IMR-90 (cell line): ENCODE measurements around the gene DEPDC5. TPM values are rescaled to one million over a fixed set of nuclear protein-coding genes. Genes with fewer than 3 reads are reported as not detected.
A peak's percentile ranks its signal among the peaks of the same experiment; 100 is the strongest.

Experiments used
- ATAC-seq: fragments of 200-7000 bp; cut with Tn5 transposase; 2 replicates; pipeline ENCODE4 v1.9.1; 2020; ENCODE audit warnings: low read depth, mild to moderate bottlenecking, moderate library complexity
- BruUV-seq: library from RNA; stranded (reverse); fragments of 400-500 nt; replicated peaks from 2 replicates; lab custom pipeline; 2021; lab: Mats Ljungman, UMichigan
- CTCF ChIA-PET: fragments of 300-600 bp; formaldehyde crosslinking; extraction: SDS; loops from one replicate; lab custom pipeline; 2021; ENCODE audit warnings: antibody characterized with exemption; lab: Yijun Ruan, JAX
- POLR2A ChIA-PET: fragments of 300-600 bp; sonication (Branson Sonifier 250); formaldehyde crosslinking; loops from one replicate; lab custom pipeline; 2022; ENCODE audit warnings: antibody characterized with exemption; ENCODE audit not compliant: unreplicated experiment; lab: Charles Lee
- DNase-seq: peaks from one replicate; pipeline ENCODE4 v3.0.0; 2013
- H2AFZ ChIP-seq: replicated peaks from 2 replicates; pipeline ENCODE3; 2013; ENCODE audit warnings: low read length, mild to moderate bottlenecking; ENCODE audit not compliant: poor library complexity
- H2AK5ac ChIP-seq: 2 replicates; pipeline ENCODE4 v1.6.1; 2013; ENCODE audit warnings: low read depth, low read length, inconsistent platforms
- H2AK9ac ChIP-seq: replicated peaks from 2 replicates; pipeline ENCODE3; 2013; ENCODE audit warnings: mild to moderate bottlenecking, low read depth, low read length, moderate library complexity; ENCODE audit not compliant: poor library complexity
- H2BK120ac ChIP-seq: 2 replicates; pipeline ENCODE4 v1.6.1; 2013; ENCODE audit warnings: low read depth, low read length, inconsistent platforms
- H2BK15ac ChIP-seq: 3 replicates; pipeline ENCODE4 v1.6.1; 2013; ENCODE audit warnings: low read depth, low read length, inconsistent platforms
- H2BK20ac ChIP-seq: 2 replicates; pipeline ENCODE4 v1.6.1; 2013; ENCODE audit warnings: low read depth, mild to moderate bottlenecking, inconsistent platforms, low read length, moderate library complexity
- H2BK5ac ChIP-seq: 2 replicates; pipeline ENCODE4 v1.6.1; 2013; ENCODE audit warnings: mild to moderate bottlenecking, low read depth, low read length, inconsistent platforms; ENCODE audit not compliant: poor library complexity, severe bottlenecking
- H3K14ac ChIP-seq: replicated peaks from 2 replicates; pipeline ENCODE4 v1.6.1; 2013; ENCODE audit warnings: low read depth, low read length, inconsistent platforms
- H3K18ac ChIP-seq: 2 replicates; pipeline ENCODE4 v1.6.1; 2013; ENCODE audit warnings: low read depth, low read length, control low read depth
- H3K23ac ChIP-seq: 2 replicates; pipeline ENCODE4 v1.6.1; 2013; ENCODE audit warnings: low read depth, low read length, inconsistent platforms
- H3K27ac ChIP-seq: 2 replicates; pipeline ENCODE4 v1.5.1; 2013; ENCODE audit warnings: mild to moderate bottlenecking, control low read depth, low read length; ENCODE audit not compliant: insufficient read depth
- H3K27me3 ChIP-seq: 2 replicates; pipeline ENCODE4 v1.6.1; 2013; ENCODE audit warnings: low read length; ENCODE audit not compliant: control insufficient read depth, insufficient read depth
- H3K36me3 ChIP-seq: 2 replicates; pipeline ENCODE4 v1.6.1; 2013; ENCODE audit warnings: low read length, mixed read lengths; ENCODE audit not compliant: control insufficient read depth, insufficient read depth
- H3K4ac ChIP-seq: 2 replicates; pipeline ENCODE4 v1.6.1; 2013; ENCODE audit warnings: low read depth, low read length, inconsistent platforms
- H3K4me1 ChIP-seq: 2 replicates; pipeline ENCODE4 v1.6.1; 2013; ENCODE audit warnings: low read length, mixed read lengths; ENCODE audit not compliant: control insufficient read depth, insufficient read depth
- H3K4me2 ChIP-seq: 2 replicates; pipeline ENCODE4 v1.6.1; 2013; ENCODE audit warnings: low read depth, mild to moderate bottlenecking, control low read depth, low read length, moderate library complexity
- H3K4me3 ChIP-seq: 2 replicates; pipeline ENCODE4 v1.5.1; 2013; ENCODE audit warnings: low read depth, mild to moderate bottlenecking, control low read depth, low read length, moderate library complexity; ENCODE audit not compliant: insufficient read depth
- H3K56ac ChIP-seq: 2 replicates; pipeline ENCODE4 v1.6.1; 2013; ENCODE audit warnings: low read length, inconsistent platforms; ENCODE audit not compliant: insufficient read depth; ENCODE audit errors: extremely low read depth
- H3K79me1 ChIP-seq, 2 experiments: 2 replicates each; pipeline ENCODE4 v1.6.1; 2013; ENCODE audit warnings: low read length in 2 of 2, inconsistent platforms in 1 of 2, low read depth in 1 of 2
- H3K9ac ChIP-seq: 2 replicates; pipeline ENCODE4 v1.6.1; 2013; ENCODE audit warnings: low read depth, low read length, control low read depth
- H3K9me1 ChIP-seq: 2 replicates; pipeline ENCODE4 v1.6.1; 2013; ENCODE audit warnings: low read length, inconsistent platforms; ENCODE audit not compliant: insufficient read depth
- H3K9me3 ChIP-seq: 2 replicates; pipeline ENCODE4 v1.6.1; 2013; ENCODE audit warnings: low read length; ENCODE audit not compliant: control insufficient read depth, insufficient read depth
- H4K20me1 ChIP-seq: 2 replicates; pipeline ENCODE4 v1.6.1; 2013; ENCODE audit warnings: low read length, inconsistent platforms; ENCODE audit not compliant: insufficient read depth
- H4K5ac ChIP-seq: 2 replicates; pipeline ENCODE4 v1.6.1; 2013; ENCODE audit warnings: mild to moderate bottlenecking, low read depth, low read length, control low read depth
- H4K8ac ChIP-seq, 2 experiments: 2 replicates each; pipeline ENCODE4 v1.6.1; 2013; ENCODE audit warnings: low read depth in 2 of 2, low read length in 2 of 2, control low read depth in 1 of 2, inconsistent platforms in 1 of 2
- H4K91ac ChIP-seq: 2 replicates; pipeline ENCODE4 v1.6.1; 2013; ENCODE audit warnings: low read depth, low read length, inconsistent platforms; ENCODE audit not compliant: insufficient read depth
- CHD1 ChIP-seq: IDR thresholded peaks from 2 replicates; pipeline ENCODE4 v1.6.1; 2012; ENCODE audit warnings: low read depth, low read length, improper control_type of control experiment
- CTCF ChIP-seq: conservative IDR thresholded peaks from 2 replicates; pipeline ENCODE4 v1.5.1; 2012; ENCODE audit warnings: mild to moderate bottlenecking, low read depth, low read length, improper control_type of control experiment
- ELK1 ChIP-seq: fragments of 150-350 bp; IDR thresholded peaks from 2 replicates; pipeline ENCODE4 v1.6.1; 2016; ENCODE audit warnings: low read depth, mild to moderate bottlenecking, low read length, moderate library complexity, borderline replicate concordance
- FOS ChIP-seq: fragments of 150-350 bp; IDR thresholded peaks from 2 replicates; pipeline ENCODE4 v1.6.1; 2016; ENCODE audit warnings: low read depth, low read length
- MXI1 ChIP-seq: IDR thresholded peaks from 2 replicates; pipeline ENCODE4 v1.6.1; 2012; ENCODE audit warnings: low read depth, mild to moderate bottlenecking, low read length, moderate library complexity, borderline replicate concordance
- NFE2L2 ChIP-seq: fragments of 150-350 bp; IDR thresholded peaks from 2 replicates; pipeline ENCODE4 v1.6.1; 2016; ENCODE audit warnings: low read depth, mild to moderate bottlenecking, low read length
- POLR2A ChIP-seq: IDR thresholded peaks from 2 replicates; pipeline ENCODE4 v1.6.1; 2012; ENCODE audit warnings: mild to moderate bottlenecking, low read depth, low read length
- RAD21 ChIP-seq: IDR thresholded peaks from 2 replicates; pipeline ENCODE4 v1.6.1; 2012; ENCODE audit warnings: low read length, improper control_type of control experiment
- RCOR1 ChIP-seq: IDR thresholded peaks from 2 replicates; pipeline ENCODE4 v1.6.1; 2012; ENCODE audit warnings: mild to moderate bottlenecking, low read length, improper control_type of control experiment; ENCODE audit not compliant: insufficient replicate concordance
- RFX5 ChIP-seq: IDR thresholded peaks from 2 replicates; pipeline ENCODE4 v1.8.0; 2012; ENCODE audit warnings: low read depth, mild to moderate bottlenecking, low read length, moderate library complexity
- WGBS, 2 experiments: methylation state at CpG; one replicate each; pipeline versions ENCODE4 v1.1.5 to v1.1.7; 2013; ENCODE audit warnings: missing lambda C conversion rate in 2 of 2; ENCODE audit not compliant: insufficient read length in 1 of 2; ENCODE audit errors: extremely low coverage in 2 of 2; 5-methylcytosine and 5-hydroxymethylcytosine counted together
- dilution Hi-C: fragments of 300-500 bp; cut with HindIII; formaldehyde crosslinking; loops from one replicate; pipeline ENCODE4 v1.14.3; 2018; ENCODE audit warnings: low sequenced_read_pairs; ENCODE audit not compliant: unreplicated experiment
- in situ Hi-C: fragments of 300-500 bp; cut with MboI; formaldehyde crosslinking; loops from 3 replicates; pipeline ENCODE4 v1.14.3; 2019; ENCODE audit warnings: low sequenced_read_pairs, inconsistent platforms, mixed read lengths
- intact Hi-C: fragments of 100-400 bp; cut with micrococcal nuclease; formaldehyde crosslinking; loops from 2 replicates; pipeline ENCODE4 v1.10.0; 2022
- polyA plus RNA-seq, 3 experiments: library from polyadenylated mRNA; depleted of rRNA; stranded (reverse); fragments of >200 nt; gene quantifications; 2 replicates each; pipeline ENCODE4 v1.2.3, GENCODE V29; 2012; ENCODE audit warnings: low replicate concordance in 1 of 3
- total RNA-seq: library from RNA; depleted of rRNA; stranded (reverse); fragments of >200 nt; gene quantifications from 2 replicates; pipeline ENCODE4 v1.2.3, GENCODE V29; 2012

The DEPDC5 gene
- total and polyA plus RNA-seq, 2 of the 4 experiments (the other 2 are of a cell fraction), result 6.6 to 12.9 TPM

GRCh38 chr22:31869739-31870138 is 115.9 kb downstream of the DEPDC5 start:
- H3K4me2 ChIP-seq, result no peak overlapping the region
- no peak overlapping the region for H4K91ac ChIP-seq
- BruUV-seq, result no TSS peak
- peaks cover 26% of the 10 kb centered on the region for H3K36me3 ChIP-seq
- no peak overlapping the region for H3K9ac ChIP-seq
- H3K79me1 ChIP-seq, result peaks cover 0 to 15% of the 10 kb centered on the region in 2 experiments; a peak in 1 of 4 replicates
- no peak overlapping the region for H3K56ac ChIP-seq
- 0 out of 2 replicates have a peak overlapping the region, but pooled peaks have one; percentile 6 for H3K4ac ChIP-seq
- intact Hi-C loops (no loop called here), in situ Hi-C loops (no loop called here), dilution Hi-C loops (no loop called here)
- peak overlapping the region; percentile 43; the same call in 1 of the 2 replicates for H2BK20ac ChIP-seq
- H4K8ac ChIP-seq, result no peak overlapping the region
- no peak overlapping the region; the same call in 1 of the 2 replicates for H3K23ac ChIP-seq
- H3K4me3 ChIP-seq, result no peak overlapping the region
- POLR2A ChIA-PET, result no interaction called here
- no peak overlapping the region for H3K18ac ChIP-seq
- no peak overlapping the region for H2BK5ac ChIP-seq
- no peak for DNase-seq
- H4K20me1 ChIP-seq, result peaks cover 13% of the 10 kb centered on the region; the same call in 1 of the 2 replicates
- no peak overlapping the region for H2BK15ac ChIP-seq
- no peak overlapping the region for H2AFZ ChIP-seq
- H3K27ac ChIP-seq, result no peak overlapping the region
- H3K27me3 ChIP-seq, result no peaks in the 10 kb centered on the region
- H4K5ac ChIP-seq, result no peak overlapping the region
- peaks cover 7% of the 10 kb centered on the region for H3K4me1 ChIP-seq
- TF ChIP-seq RFX5 (no peak), NFE2L2 (no peak), ELK1 (no peak), POLR2A (no peak), CHD1 (no peak), CTCF (no peak), FOS (no peak), RAD21 (no peak), RCOR1 (no peak), MXI1 (no peak)
- no peak overlapping the region for H2AK9ac ChIP-seq
- H3K9me3 ChIP-seq, result no peaks in the 10 kb centered on the region
- H3K14ac ChIP-seq, result no peak overlapping the region
- CTCF ChIA-PET, result interaction anchor here (0.9 kb wide), 1 partner anchor 101 kb away, joined by 3 read pairs; no protein-coding TSS in a partner anchor
- H3K9me1 ChIP-seq, result peaks cover 30% of the 10 kb centered on the region
- H2BK120ac ChIP-seq, result peak overlapping the region; percentile 57; the same call in 1 of the 2 replicates
- 72% methylated on average over 4 of the region's 5 CpGs; no CpG with 5 or more reads in 1 of the 2 experiments for WGBS, 2 experiments
- peak overlapping the region; percentile 18; the same call in 1 of the 2 replicates for H2AK5ac ChIP-seq
- ATAC-seq, result 0 out of 2 replicates have a peak, but pooled peaks have one; percentile 12
